Activated CD4-positive, CD25-positive, alpha-beta regulatory T cell treated with anti-CD3 and anti-CD28 coated beads, Interleukin-2, amount 50 U/mL, for 24 hours (primary cell): ENCODE results near the gene TIGD2.

Source experiments
- ATAC-seq, 2 donors: fragments of 150-1000 bp; cut with Tn5 transposase; one replicate each; pipeline ENCODE4 v1.10.0; 2021; ENCODE audit warnings: mild to moderate bottlenecking in 1 of 2, moderate library complexity in 1 of 2

The TIGD2 gene

DNA sequence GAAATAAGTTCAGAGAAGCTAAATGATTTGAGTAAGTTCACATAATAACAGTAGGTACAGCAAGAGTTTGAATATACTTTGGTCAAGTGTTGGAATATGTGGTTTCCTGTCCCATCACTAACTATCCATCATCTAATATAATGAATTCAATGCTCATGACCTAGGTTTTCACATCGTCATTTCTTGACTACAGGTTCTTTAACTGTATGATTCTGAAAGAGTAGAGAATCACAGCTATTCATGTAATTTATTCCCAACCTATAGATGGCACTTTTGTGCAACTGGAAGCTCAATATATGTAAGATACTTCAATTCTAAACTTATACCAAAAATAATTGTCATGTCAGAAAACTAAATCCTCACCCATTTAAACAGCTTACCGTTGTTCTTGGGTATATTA is 53.1 kb downstream of the TIGD2 start:
- ATAC-seq, result no peak
